Limb (tissue), 2 donors: ENCODE measurements around the gene MYLK3.
A peak's percentile ranks its signal among the peaks of the same experiment; 100 is the strongest.
"Not testable (repeated sequence)": the region's sequence is repeated elsewhere in the genome, so short reads cannot be mapped to it uniquely, and the experiment has no call there.

Source experiments
- DNase-seq, 2 donors: peaks; one replicate each; pipeline ENCODE4 v3.0.0-alpha.2; 2016; ENCODE audit errors: extremely low spot score in 2 of 2

Gene MYLK3

DNA sequence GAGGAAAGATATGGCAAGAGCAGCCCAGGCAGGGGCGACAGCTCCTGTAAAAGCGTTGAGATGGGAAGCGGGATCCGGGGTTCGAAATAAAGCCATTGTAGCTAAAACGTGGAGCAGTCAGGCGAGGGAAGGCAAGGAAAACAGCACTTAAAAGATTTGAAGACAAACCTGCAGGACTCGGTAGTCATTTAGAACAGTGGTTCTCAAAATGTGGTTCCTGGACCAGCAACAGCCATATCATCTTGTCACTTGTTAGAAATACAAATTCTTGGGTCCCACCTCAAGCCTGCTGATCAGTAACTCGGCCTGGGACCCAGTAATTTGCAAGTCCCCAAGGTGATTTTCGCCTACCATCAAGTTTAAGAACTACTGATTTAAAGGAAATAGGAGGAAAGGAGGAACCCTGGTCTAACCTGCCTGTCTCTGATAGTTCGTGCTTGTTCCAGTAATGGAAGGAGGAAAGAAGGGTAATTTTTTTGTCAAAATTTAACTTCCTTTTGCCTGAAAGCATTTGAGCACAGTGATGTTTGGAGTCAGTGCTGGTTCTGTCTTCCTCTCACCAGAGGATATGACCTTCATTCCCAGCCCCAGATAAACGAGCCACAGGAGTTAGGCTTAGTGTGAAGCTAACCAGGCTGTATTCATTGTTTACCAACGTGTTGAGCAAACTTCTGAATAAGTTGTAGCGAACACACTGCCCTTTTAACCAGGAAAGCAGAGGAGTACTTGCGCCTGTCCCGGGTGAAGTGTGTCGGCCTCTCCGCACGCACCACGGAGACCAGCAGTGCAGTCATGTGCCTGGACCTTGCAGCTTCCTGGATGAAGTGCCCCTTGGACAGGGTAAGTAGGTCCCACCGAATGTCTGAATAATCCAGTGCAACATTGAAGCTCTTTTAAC lies 57.6 kb downstream of the MYLK3 start:
- no peak for DNase-seq

DNA sequence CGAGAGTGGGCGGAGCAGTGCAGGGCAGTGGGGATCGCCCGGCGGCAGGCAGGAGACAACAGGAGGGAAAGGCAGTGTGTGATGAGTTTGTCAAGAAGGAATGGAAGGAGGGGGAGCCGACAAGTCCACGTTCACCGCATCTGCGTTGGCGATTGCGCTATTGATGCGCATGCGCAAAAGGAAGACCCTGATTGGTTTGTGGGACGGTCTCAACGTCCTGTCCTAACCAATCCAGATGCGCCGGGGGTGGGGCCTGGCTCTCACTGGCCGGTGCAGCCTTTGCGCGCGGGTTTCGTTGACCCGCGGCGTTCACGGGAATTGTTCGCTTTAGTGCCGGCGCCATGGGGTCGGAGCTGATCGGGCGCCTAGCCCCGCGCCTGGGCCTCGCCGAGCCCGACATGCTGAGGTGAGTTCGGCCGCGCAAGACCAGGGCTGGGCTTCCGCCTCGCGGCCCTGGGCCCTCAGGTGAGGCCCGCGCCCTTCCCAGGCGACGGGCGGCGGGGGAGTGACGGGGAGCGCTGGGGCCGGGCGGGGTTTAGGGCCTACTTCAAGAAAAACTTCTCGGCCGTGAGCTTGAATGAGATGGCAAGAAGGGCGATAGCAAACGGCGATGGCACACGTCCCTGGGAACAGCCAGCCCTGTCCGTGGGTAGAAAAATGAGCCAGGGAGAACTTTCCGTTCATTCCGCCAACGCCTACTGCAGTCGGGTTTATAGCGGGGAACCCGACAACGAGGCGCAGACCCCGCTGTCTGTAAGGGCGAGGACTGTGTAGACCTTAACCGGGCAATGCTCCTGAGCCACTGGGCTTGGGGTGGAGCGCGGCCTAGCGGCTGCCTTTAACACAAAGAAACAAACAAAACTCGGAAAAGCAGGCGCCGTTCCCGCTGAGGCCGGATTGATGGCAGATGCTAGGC lies 58.5 kb downstream of the MYLK3 start, which contains the start of gene ORC6:
Gene ORC6, plus strand, starts transcription at position 295 of the 916 bp plus-strand sequence. Its CDS starts 47 bp downstream, at position 342.
- DNase-seq = peak; percentile 96 to 98

DNA sequence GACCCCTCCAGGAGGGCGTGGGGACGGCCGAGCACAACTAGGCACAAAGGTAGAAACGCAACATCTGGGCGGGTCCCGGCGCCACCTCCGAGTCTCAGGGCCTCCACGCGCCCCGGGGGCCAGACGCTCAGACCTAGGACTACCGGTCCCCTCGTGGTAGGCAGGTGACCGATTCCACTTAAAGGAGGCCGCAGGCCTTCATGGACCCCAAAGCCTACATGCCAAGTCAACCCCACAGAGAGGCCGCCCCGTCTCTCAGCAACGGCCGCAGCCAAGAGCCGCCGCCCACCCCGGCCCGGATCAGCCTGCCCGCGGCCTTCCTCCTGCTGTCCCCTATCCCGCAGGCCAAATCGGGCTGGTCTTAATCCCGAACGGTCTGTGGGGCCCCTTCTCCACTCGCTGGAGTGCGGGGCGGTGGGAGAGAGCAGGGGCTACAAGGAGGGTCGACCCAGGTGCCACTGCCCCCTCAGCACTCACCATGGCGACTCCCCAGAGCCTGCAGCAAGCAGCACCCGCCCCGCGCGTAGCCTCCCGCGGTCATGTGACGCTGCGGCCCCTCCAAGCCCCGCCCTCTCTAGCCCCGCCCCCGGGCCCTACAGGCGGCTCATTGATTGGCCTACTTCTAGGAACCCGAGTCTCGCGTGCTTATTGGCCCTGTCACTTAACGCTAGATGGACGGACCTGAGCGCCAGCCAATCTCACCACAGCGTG lies 59.3 kb downstream of the MYLK3 start, which contains the start of gene VPS35:
Gene VPS35, minus strand, starts transcription at position 525 of the 711 bp plus-strand sequence. Its CDS starts 45 bp downstream, at position 480.
- peak; percentile 99 to 100 for DNase-seq

DNA sequence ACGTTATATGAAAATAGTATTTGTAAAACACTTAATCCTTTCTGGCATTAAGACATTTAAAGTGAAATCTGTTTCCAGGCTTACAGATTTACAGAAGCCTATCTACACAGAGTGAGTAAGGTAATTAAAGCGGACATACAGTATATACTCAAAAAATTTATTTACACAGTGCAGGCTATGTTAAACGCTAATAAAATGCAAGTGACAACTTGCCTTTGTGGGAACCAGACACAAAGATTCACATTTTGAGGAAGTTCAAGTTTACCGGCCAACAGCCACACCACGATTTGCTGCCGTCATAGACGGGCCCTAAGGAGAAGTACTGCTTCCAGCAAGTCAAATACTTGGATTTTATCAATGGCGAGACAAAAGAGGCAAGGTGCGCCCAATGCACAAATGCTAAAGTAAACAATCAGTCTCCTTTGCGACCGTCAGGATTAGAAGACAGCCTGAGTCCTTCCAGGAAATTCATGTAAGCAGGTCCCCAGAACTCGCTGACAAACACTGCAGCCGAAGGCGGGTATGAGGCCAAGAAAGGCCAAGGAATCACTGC lies 60.0 kb downstream of the MYLK3 start:
- DNase-seq = peak in 1 of 2 donors; percentile 7

DNA sequence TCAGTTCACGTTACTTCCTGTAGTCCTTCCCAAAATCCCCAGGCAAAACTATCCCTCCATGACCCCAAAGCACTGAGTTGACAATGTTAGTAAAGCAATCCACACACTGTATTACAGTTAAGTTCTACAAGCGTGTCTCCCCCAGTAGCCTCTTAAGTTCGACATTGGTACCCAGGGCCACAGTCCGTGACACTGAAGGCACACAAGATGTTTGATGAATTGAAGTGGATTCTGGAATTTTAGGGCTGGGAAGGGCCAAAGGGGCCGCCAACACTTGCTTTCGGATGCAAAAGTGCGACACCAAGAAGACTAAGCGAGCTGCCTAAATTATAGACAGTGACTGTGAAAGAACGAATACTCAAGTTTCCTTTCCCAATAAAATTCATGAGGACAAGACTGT lies 60.7 kb downstream of the MYLK3 start:
- DNase-seq = no peak

DNA sequence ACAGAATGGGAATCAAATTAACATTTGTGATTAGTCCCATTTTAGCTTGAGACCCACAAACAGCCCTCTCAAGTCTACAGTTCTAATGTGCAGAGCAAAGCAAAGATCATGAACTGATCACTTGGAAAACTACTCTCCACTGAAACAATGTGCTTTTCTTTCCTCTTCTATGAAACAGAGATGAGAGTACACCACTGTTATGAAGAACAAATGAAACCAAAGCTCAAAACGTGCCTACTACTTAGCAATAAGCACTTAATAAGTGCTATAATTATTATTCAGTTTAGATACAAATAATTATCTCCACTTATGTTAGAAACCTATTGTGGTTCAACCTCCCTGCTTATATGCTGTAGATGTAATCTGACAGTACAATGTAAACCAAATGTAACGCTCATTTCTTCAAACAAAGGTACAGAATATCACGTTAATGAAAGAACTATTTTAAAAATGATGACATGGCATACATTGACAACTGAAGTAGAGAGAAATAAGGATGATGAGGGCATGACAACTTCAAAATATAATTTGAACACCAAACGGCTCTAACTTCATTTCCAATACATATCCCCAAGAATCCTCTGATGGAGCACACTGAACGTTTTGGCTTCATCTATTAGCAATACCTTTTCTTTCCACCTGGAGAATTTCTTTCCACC lies 61.2 kb downstream of the MYLK3 start:
- no peak for DNase-seq

DNA sequence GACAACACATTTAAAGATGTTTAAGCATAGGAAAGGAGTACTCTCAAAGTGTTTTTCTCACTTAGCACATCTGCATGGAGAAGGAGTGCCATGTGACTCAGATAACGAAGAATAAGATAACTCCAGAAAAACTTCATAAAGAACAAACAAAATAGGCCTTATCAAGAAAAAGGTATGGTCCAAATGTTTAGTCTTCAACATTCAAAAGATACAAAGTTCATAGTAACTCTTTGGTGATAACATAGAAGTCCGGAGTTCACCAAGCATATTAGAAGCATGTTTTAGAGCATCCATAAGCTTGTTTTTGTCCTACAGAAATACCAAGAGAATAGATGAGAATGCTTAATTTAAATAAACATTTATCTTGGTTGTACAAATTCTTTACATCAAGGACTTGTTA lies 66.3 kb downstream of the MYLK3 start:
- not testable (repeated sequence) for DNase-seq

DNA sequence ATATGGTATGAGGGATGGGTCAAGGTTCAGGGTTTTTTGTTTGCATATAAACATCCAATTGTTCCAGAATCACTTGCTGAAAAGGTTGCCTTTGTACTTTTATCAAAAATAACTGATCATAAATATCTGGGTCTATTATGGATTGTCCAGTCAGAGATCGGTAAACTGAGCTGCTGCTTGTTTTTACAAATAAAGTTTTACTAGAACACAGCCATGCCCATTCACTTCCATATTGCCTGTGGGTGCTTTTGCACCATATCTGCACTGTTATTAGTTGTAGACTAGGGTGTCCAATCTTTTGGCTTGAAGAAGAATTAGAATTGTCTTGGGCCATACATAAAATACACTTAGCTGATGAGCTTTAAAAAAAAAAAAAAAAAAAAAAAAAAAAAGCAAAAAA lies 70.2 kb downstream of the MYLK3 start:
- not testable (repeated sequence) for DNase-seq

DNA sequence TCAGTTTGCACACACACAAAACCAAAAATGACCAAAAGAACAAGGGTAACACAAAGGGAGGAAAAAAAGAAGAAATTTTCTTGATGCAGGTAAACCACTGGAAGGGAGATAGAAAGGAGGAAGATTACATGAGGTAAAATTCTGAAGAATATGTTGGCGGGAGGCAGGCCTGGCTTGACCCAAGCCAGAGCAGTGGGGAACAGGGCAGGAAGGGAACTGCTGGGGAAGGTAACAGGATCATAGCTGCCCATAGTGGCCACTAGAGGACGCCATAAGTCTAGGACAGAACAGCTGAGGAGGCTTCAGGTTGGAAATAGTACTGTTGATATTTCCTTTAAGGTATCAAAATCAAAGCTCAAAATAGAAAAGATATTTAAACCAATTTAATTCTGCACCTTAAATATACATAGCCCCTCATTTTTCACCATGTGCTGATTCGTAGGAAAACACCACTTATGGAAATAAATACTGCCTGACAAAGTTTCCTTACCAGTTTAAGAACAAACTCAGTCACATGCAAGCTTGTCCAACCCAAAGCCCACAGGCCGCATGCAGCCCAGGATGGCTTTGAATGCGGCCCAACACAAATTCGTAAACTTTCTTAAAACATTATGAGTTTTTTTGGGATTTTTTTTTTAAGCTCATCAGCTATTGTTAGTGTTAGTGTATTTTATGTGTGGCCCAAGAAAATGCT lies 74.7 kb downstream of the MYLK3 start:
- peak in 1 of 2 donors; percentile 38 for DNase-seq

DNA sequence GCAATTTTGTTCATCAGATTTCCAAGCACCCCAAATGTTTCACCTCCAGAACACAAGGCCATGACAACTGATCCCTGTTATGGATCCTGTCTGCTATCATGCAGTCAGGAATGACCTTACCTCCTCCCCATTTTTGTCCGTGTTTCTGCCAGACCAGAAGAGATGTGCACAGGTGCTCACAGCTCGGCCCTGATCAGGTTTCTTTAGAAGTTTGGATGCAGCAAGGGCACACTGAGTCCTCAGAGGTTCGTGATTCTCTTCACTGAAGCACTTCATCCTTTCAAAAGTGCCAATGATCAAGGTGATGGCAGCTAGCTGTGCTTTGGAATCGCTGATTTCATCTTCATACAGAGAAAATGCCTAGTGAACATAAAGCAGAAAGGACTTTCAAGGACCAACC lies 86.0 kb downstream of the MYLK3 start:
- DNase-seq = no peak

DNA sequence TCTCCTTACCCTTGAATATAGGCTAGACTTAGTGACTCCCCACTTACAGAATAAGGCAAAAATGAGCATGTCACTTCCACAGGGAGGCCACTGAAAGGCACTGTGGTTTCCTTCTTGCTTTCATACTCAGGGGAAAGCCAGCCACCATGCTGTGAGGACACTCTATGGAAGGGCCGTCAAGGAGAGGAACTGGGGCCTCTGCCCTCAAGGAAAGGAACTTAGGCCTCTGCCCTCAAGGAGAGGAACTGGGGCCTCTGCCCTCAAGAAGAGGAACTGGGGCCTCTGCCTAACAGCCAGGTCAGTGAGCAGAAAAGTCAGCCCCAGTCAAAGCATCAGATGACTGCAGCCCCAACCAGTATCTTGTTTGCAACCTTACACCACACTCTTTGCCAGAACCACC lies 89.2 kb downstream of the MYLK3 start:
- no peak for DNase-seq
